HG03280 (cell line): ENCODE data around the gene GLT8D1.
"Not testable (repeated sequence)": the region's sequence is repeated elsewhere in the genome, so short reads cannot be mapped to it uniquely, and the experiment has no call there.

ENCODE experiments used
- ATAC-seq: cut with Tn5 transposase; IDR thresholded peaks from one replicate; pipeline ENCODE4 v1.9.1; 2021; ENCODE audit warnings: mild to moderate bottlenecking, moderate library complexity; ENCODE audit not compliant: unreplicated experiment

GLT8D1 gene

GRCh38 chr3:52684184-52684583, 21.4 kb downstream of the GLT8D1 start:
- no peak for ATAC-seq

GRCh38 chr3:52683611-52684010, 22.0 kb downstream of the GLT8D1 start:
- ATAC-seq: no peak

- no peak for ATAC-seq
Measured at GRCh38 chr3:52682016-52682415, 23.6 kb downstream of the GLT8D1 start.

- ATAC-seq: no peak
Measured at GRCh38 chr3:52681596-52681995, 24.0 kb downstream of the GLT8D1 start.

- ATAC-seq: no peak
Measured at GRCh38 chr3:52679811-52680210, 25.8 kb downstream of the GLT8D1 start.

GRCh38 chr3:52679199-52679538, 26.4 kb downstream of the GLT8D1 start:
- ATAC-seq: no peak

GRCh38 chr3:52678265-52679198, 27.1 kb downstream of the GLT8D1 start:
- ATAC-seq: no peak

GRCh38 chr3:52676201-52676600, 29.4 kb downstream of the GLT8D1 start:
- not testable (repeated sequence) for ATAC-seq

GRCh38 chr3:52671676-52672075, 33.9 kb downstream of the GLT8D1 start:
- ATAC-seq: no peak

- peak; percentile 77 for ATAC-seq
Measured at GRCh38 chr3:52670621-52671521, 34.7 kb downstream of the GLT8D1 start.

- no peak for ATAC-seq
Measured at GRCh38 chr3:52663098-52663497, 42.5 kb downstream of the GLT8D1 start.

- no peak for ATAC-seq
Measured at GRCh38 chr3:52660046-52660445, 45.5 kb downstream of the GLT8D1 start.

GRCh38 chr3:52655895-52656294, 49.7 kb downstream of the GLT8D1 start:
- no peak for ATAC-seq

GRCh38 chr3:52651592-52651991, 54.0 kb downstream of the GLT8D1 start:
- ATAC-seq: no peak

GRCh38 chr3:52650439-52650838, 55.2 kb downstream of the GLT8D1 start:
- ATAC-seq: no peak

GRCh38 chr3:52649461-52650210, 56.0 kb downstream of the GLT8D1 start:
- ATAC-seq: no peak

GRCh38 chr3:52645549-52645948, 60.0 kb downstream of the GLT8D1 start:
- ATAC-seq: no peak
